Measurements from ENCODE around the gene RAB27B.

The RAB27B gene

DNA sequence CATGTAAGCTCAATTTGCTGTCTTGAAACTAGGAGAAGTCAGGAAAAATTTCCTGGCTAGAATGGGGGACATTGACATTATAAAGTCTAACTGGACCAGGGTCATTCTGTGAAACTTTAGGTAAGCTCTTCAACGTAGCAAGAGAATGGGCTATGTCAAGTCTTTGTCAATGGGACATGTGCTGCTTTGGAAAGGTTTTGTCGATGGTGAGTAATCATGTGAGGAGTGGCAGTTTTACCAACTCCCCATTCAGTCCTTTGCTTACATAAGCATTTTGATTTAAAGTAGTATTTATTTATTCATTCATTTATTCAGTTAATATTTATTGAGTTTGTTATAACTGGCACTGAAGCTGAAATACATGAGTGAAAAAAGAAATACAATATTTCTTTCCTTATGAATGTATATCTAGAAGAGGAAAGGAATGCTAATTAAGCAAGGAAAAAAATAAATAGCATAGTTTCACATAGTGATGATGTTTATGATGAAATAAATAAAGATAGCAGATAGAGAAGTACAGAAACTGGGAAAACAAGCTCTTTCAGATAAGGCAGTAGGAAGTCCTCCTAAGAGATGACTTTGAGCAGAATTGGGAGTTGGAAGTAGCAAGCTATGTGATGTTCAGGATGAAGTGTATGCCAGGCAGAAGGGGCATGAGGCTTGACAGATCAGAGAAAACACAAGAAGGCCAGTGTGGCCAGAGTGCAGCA lies 25.4 kb upstream of the RAB27B start:
- ATAC-seq: no peak
- no peak for TF ChIP-seq RARB (CRISPR knock-in tag; IDR thresholded peaks at IDR 0.05)
- no peak for TF ChIP-seq ZFP3 (CRISPR knock-in tag; IDR thresholded peaks at IDR 0.05)
- no peak for TF ChIP-seq ZFP30 (CRISPR knock-in tag; IDR thresholded peaks at IDR 0.05)
- TF ChIP-seq, protein P1, sequence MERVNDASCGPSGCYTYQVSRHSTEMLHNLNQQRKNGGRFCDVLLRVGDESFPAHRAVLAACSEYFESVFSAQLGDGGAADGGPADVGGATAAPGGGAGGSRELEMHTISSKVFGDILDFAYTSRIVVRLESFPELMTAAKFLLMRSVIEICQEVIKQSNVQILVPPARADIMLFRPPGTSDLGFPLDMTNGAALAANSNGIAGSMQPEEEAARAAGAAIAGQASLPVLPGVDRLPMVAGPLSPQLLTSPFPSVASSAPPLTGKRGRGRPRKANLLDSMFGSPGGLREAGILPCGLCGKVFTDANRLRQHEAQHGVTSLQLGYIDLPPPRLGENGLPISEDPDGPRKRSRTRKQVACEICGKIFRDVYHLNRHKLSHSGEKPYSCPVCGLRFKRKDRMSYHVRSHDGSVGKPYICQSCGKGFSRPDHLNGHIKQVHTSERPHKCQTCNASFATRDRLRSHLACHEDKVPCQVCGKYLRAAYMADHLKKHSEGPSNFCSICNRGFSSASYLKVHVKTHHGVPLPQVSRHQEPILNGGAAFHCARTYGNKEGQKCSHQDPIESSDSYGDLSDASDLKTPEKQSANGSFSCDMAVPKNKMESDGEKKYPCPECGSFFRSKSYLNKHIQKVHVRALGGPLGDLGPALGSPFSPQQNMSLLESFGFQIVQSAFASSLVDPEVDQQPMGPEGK (CRISPR knock-in tag; IDR thresholded peaks at IDR 0.05; ENCODE audit: borderline replicate concordance): no peak
- TF ChIP-seq, protein P2, sequence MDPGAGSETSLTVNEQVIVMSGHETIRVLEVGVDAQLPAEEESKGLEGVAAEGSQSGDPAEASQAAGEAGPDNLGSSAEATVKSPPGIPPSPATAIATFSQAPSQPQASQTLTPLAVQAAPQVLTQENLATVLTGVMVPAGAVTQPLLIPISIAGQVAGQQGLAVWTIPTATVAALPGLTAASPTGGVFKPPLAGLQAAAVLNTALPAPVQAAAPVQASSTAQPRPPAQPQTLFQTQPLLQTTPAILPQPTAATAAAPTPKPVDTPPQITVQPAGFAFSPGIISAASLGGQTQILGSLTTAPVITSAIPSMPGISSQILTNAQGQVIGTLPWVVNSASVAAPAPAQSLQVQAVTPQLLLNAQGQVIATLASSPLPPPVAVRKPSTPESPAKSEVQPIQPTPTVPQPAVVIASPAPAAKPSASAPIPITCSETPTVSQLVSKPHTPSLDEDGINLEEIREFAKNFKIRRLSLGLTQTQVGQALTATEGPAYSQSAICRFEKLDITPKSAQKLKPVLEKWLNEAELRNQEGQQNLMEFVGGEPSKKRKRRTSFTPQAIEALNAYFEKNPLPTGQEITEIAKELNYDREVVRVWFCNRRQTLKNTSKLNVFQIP (CRISPR knock-in tag; IDR thresholded peaks at IDR 0.05; ENCODE audit: borderline replicate concordance, low read depth): no peak
- no peak for TF ChIP-seq ARNTL (CRISPR knock-in tag; IDR thresholded peaks at IDR 0.05; ENCODE audit: borderline replicate concordance, low read depth)
- TF ChIP-seq GLIS3 (CRISPR knock-in tag; IDR thresholded peaks at IDR 0.05): no peak
- TF ChIP-seq ISL1 (CRISPR knock-in tag; IDR thresholded peaks at IDR 0.05): no peak
- no peak for TF ChIP-seq CSDC2 (CRISPR knock-in tag; IDR thresholded peaks at IDR 0.05)
- TF ChIP-seq BACH2 (CRISPR knock-in tag; IDR thresholded peaks at IDR 0.05; ENCODE audit: borderline replicate concordance): no peak
- no peak for TF ChIP-seq ZNF8 (CRISPR knock-in tag; IDR thresholded peaks at IDR 0.05)

- peak; percentile 98 for ATAC-seq
- TF ChIP-seq OSR1 (CRISPR knock-in tag; IDR thresholded peaks at IDR 0.05): no peak
- TF ChIP-seq, protein P1 (CRISPR knock-in tag; IDR thresholded peaks at IDR 0.05; ENCODE audit: borderline replicate concordance): no peak
- peak; percentile 91 for TF ChIP-seq ISL1 (CRISPR knock-in tag; IDR thresholded peaks at IDR 0.05)
- TF ChIP-seq ZC3H10 (CRISPR knock-in tag; IDR thresholded peaks at IDR 0.05): peak; percentile 58; the same call in 1 of the 2 replicates
- no peak for TF ChIP-seq TCF4 (CRISPR knock-in tag; IDR thresholded peaks at IDR 0.05; ENCODE audit: borderline replicate concordance)
- no peak for TF ChIP-seq ZNF8 (CRISPR knock-in tag; IDR thresholded peaks at IDR 0.05)
- no peak for TF ChIP-seq PPARA (CRISPR knock-in tag; IDR thresholded peaks at IDR 0.05; ENCODE audit: borderline replicate concordance)
- TF ChIP-seq GLIS3 (CRISPR knock-in tag; IDR thresholded peaks at IDR 0.05): no peak
- no peak for TF ChIP-seq ARNTL (CRISPR knock-in tag; IDR thresholded peaks at IDR 0.05; ENCODE audit: borderline replicate concordance, low read depth)
- no peak for TF ChIP-seq ZFP30 (CRISPR knock-in tag; IDR thresholded peaks at IDR 0.05)
- TF ChIP-seq CSRNP3 (CRISPR knock-in tag; IDR thresholded peaks at IDR 0.05): no peak
- TF ChIP-seq RARB (CRISPR knock-in tag; IDR thresholded peaks at IDR 0.05): no peak
- peak; percentile 29; the same call in 1 of the 2 replicates for TF ChIP-seq TOX (CRISPR knock-in tag; IDR thresholded peaks at IDR 0.05; ENCODE audit: borderline replicate concordance)
- TF ChIP-seq CREB5 (CRISPR knock-in tag; IDR thresholded peaks at IDR 0.05; ENCODE audit: low read depth): no peak
- TF ChIP-seq ZNF565 (CRISPR knock-in tag; conservative IDR thresholded peaks at IDR 0.05; ENCODE audit: low read depth): no peak
- TF ChIP-seq BACH2 (CRISPR knock-in tag; IDR thresholded peaks at IDR 0.05; ENCODE audit: borderline replicate concordance): no peak
- no peak for TF ChIP-seq CSDC2 (CRISPR knock-in tag; IDR thresholded peaks at IDR 0.05)
- TF ChIP-seq, protein P2 (CRISPR knock-in tag; IDR thresholded peaks at IDR 0.05; ENCODE audit: borderline replicate concordance, low read depth): no peak; the same call in 1 of the 2 replicates
- no peak for TF ChIP-seq ZNF70 (CRISPR knock-in tag; IDR thresholded peaks at IDR 0.05)
- TF ChIP-seq SNAI2 (CRISPR knock-in tag; IDR thresholded peaks at IDR 0.05): no peak
- TF ChIP-seq ZFP3 (CRISPR knock-in tag; IDR thresholded peaks at IDR 0.05): no peak
- TF ChIP-seq ESRRG (CRISPR knock-in tag; IDR thresholded peaks at IDR 0.05): no peak
Observed at GRCh38 chr18:54805571-54806334, 22.5 kb upstream of the RAB27B start.

Measured in SK-N-SH treated with all-trans-retinoic acid at 6 μM for 48 hours (cell line).